DOHH2 (cell line): Measurements from ENCODE around the gene MED28.

Experiments
- CTCF ChIP-seq: fragments of 200-600 bp; sonication (generic); IDR thresholded peaks from one replicate; pipeline ENCODE4 v1.5.1; 2014; ENCODE audit warnings: antibody characterized with exemption, mild to moderate bottlenecking, low read depth, low read length; ENCODE audit not compliant: poor library complexity, severe bottlenecking
- EZH2phosphoT487 ChIP-seq: fragments of 200-600 bp; sonication (generic); IDR thresholded peaks from 2 replicates; pipeline ENCODE4 v1.6.1; 2017; ENCODE audit warnings: borderline replicate concordance, mild to moderate bottlenecking, antibody characterized with exemption, low read length, moderate library complexity, mixed read lengths

- TF ChIP-seq CTCF, result no peak
- no peak for TF ChIP-seq EZH2phosphoT487
Measured at GRCh38 chr4:17599826-17600225, 14.6 kb upstream of the MED28 start.
